GM19324 (cell line): ENCODE measurements around the gene GIMAP5.

ENCODE experiments used
- ATAC-seq: cut with Tn5 transposase; IDR thresholded peaks from one replicate; pipeline ENCODE4 v1.9.1; 2021; ENCODE audit warnings: mild to moderate bottlenecking, moderate library complexity; ENCODE audit not compliant: unreplicated experiment, low FRiP score

Gene GIMAP5

GRCh38 chr7:150737265-150738055 is at the start of gene GIMAP5:
Gene GIMAP5, plus strand, starts transcription at chr7:150737418. Its CDS starts 3,467 bp downstream, at chr7:150740885.
- ATAC-seq, result no peak

GRCh38 chr7:150688630-150689029 is 48.6 kb upstream of the GIMAP5 start:
- no peak for ATAC-seq

- no peak for ATAC-seq
Observed at GRCh38 chr7:150695654-150696053, 41.6 kb upstream of the GIMAP5 start.

- ATAC-seq, result no peak
Observed at GRCh38 chr7:150703209-150703608, 34.0 kb upstream of the GIMAP5 start.

- ATAC-seq, result no peak
Observed at GRCh38 chr7:150715293-150715692, 21.9 kb upstream of the GIMAP5 start.

- ATAC-seq, result no peak
Observed at GRCh38 chr7:150715738-150716137, 21.5 kb upstream of the GIMAP5 start.

GRCh38 chr7:150716368-150716767 is 20.9 kb upstream of the GIMAP5 start, which contains the start of gene GIMAP1:
Gene GIMAP1, plus strand, starts transcription at chr7:150716613. Its CDS starts 2,435 bp downstream, at chr7:150719048.
- peak; percentile 51 for ATAC-seq

- no peak for ATAC-seq
Observed at GRCh38 chr7:150716939-150717338, 20.3 kb upstream of the GIMAP5 start.

GRCh38 chr7:150717814-150718420 is 19.3 kb upstream of the GIMAP5 start:
- no peak for ATAC-seq

GRCh38 chr7:150719436-150719835 is 17.8 kb upstream of the GIMAP5 start:
- no peak for ATAC-seq

- no peak for ATAC-seq
Observed at GRCh38 chr7:150719960-150720891, 17.0 kb upstream of the GIMAP5 start.

- no peak for ATAC-seq
Observed at GRCh38 chr7:150721970-150722373, 15.2 kb upstream of the GIMAP5 start.

- no peak for ATAC-seq
Observed at GRCh38 chr7:150722431-150722931, 14.7 kb upstream of the GIMAP5 start.

- ATAC-seq, result no peak
Observed at GRCh38 chr7:150723467-150723866, 13.8 kb upstream of the GIMAP5 start.

GRCh38 chr7:150727381-150727780 is 9.8 kb upstream of the GIMAP5 start:
- ATAC-seq, result no peak

GRCh38 chr7:150728011-150728410 is 9.2 kb upstream of the GIMAP5 start:
- ATAC-seq, result no peak

GRCh38 chr7:150728609-150729008 is 8.6 kb upstream of the GIMAP5 start:
- no peak for ATAC-seq

- no peak for ATAC-seq
Observed at GRCh38 chr7:150731916-150732315, 5.3 kb upstream of the GIMAP5 start.

- no peak for ATAC-seq
Observed at GRCh38 chr7:150732786-150733481, 4.3 kb upstream of the GIMAP5 start.

GRCh38 chr7:150733482-150734095 is 3.6 kb upstream of the GIMAP5 start:
- ATAC-seq, result no peak
